HEK293 (cell line): Measurements from ENCODE around the gene PRRC2B.

Source experiments
- BCL11A ChIP-seq: fragments of 450-650 bp; formaldehyde crosslinking; IDR thresholded peaks from 2 replicates; pipeline ENCODE4 v1.5.1; 2016; ENCODE audit warnings: low read depth, missing biosample characterization, missing genetic modification characterization
- GLI2 ChIP-seq: fragments of 450-650 bp; formaldehyde crosslinking; IDR thresholded peaks from 2 replicates; pipeline ENCODE4; 2017; ENCODE audit warnings: missing biosample characterization, missing genetic modification characterization, low read depth, borderline replicate concordance
- SP2 ChIP-seq: fragments of 450-650 bp; formaldehyde crosslinking; IDR thresholded peaks from 2 replicates; pipeline ENCODE4 v1.5.1; 2016; ENCODE audit warnings: missing biosample characterization, missing genetic modification characterization
- ZBTB1 ChIP-seq: fragments of 450-650 bp; formaldehyde crosslinking; IDR thresholded peaks from 2 replicates; pipeline ENCODE4 v1.5.1; 2016; ENCODE audit warnings: missing biosample characterization, missing genetic modification characterization
- ZBTB21 ChIP-seq: fragments of 450-650 bp; formaldehyde crosslinking; IDR thresholded peaks from 2 replicates; pipeline ENCODE4 v1.5.1; 2017; ENCODE audit warnings: missing biosample characterization, missing genetic modification characterization
- ZBTB8A ChIP-seq: fragments of 450-650 bp; formaldehyde crosslinking; IDR thresholded peaks from 2 replicates; pipeline ENCODE4 v1.5.1; 2016; ENCODE audit warnings: missing biosample characterization, missing genetic modification characterization
- ZFHX2 ChIP-seq: fragments of 450-650 bp; formaldehyde crosslinking; conservative IDR thresholded peaks from 2 replicates; pipeline ENCODE4 v1.5.1; 2016; ENCODE audit warnings: missing biosample characterization, missing genetic modification characterization
- ZNF132 ChIP-seq: fragments of 450-650 bp; formaldehyde crosslinking; IDR thresholded peaks from 2 replicates; pipeline ENCODE4 v1.5.1; 2017; ENCODE audit warnings: missing biosample characterization, missing genetic modification characterization, borderline replicate concordance
- ZNF24 ChIP-seq: fragments of 450-650 bp; formaldehyde crosslinking; IDR thresholded peaks from 2 replicates; pipeline ENCODE4 v1.5.1; 2016; ENCODE audit warnings: missing biosample characterization, missing genetic modification characterization
- ZNF266 ChIP-seq: fragments of 450-650 bp; formaldehyde crosslinking; IDR thresholded peaks from 2 replicates; pipeline ENCODE4 v1.5.1; 2016; ENCODE audit warnings: missing biosample characterization, missing genetic modification characterization, low read depth
- ZNF302 ChIP-seq: fragments of 450-650 bp; formaldehyde crosslinking; IDR thresholded peaks from 2 replicates; pipeline ENCODE4 v1.5.1; 2016; ENCODE audit warnings: missing biosample characterization, missing genetic modification characterization, low read depth
- ZNF510 ChIP-seq: fragments of 450-650 bp; formaldehyde crosslinking; IDR thresholded peaks from 2 replicates; pipeline ENCODE4 v1.5.1; 2018; ENCODE audit warnings: mild to moderate bottlenecking, missing genetic modification characterization, missing biosample characterization; ENCODE audit not compliant: insufficient replicate concordance
- ZNF548 ChIP-seq: fragments of 450-650 bp; formaldehyde crosslinking; IDR thresholded peaks from 2 replicates; pipeline ENCODE4 v1.5.1; 2016; ENCODE audit warnings: missing biosample characterization, missing genetic modification characterization
- ZNF549 ChIP-seq: fragments of 450-650 bp; IDR thresholded peaks from 2 replicates; pipeline ENCODE4 v1.5.1; 2018; ENCODE audit warnings: missing biosample characterization, missing genetic modification characterization, mild to moderate bottlenecking, inconsistent platforms, moderate library complexity
- ZNF623 ChIP-seq: fragments of 450-650 bp; formaldehyde crosslinking; IDR thresholded peaks from 2 replicates; pipeline ENCODE4 v1.5.1; 2016; ENCODE audit warnings: missing biosample characterization, missing genetic modification characterization
- ZNF654 ChIP-seq: fragments of 450-650 bp; formaldehyde crosslinking; IDR thresholded peaks from 2 replicates; pipeline ENCODE4 v1.5.1; 2016; ENCODE audit warnings: low read depth, missing biosample characterization, missing genetic modification characterization
- ZNF660 ChIP-seq: fragments of 450-650 bp; IDR thresholded peaks from 2 replicates; pipeline ENCODE4 v1.5.1; 2018; ENCODE audit warnings: missing biosample characterization, mild to moderate bottlenecking, missing genetic modification characterization
- ZNF777 ChIP-seq: fragments of 450-650 bp; formaldehyde crosslinking; IDR thresholded peaks from 2 replicates; pipeline ENCODE4 v1.5.1; 2017; ENCODE audit warnings: missing biosample characterization, missing genetic modification characterization, borderline replicate concordance
- ZSCAN30 ChIP-seq: fragments of 450-650 bp; IDR thresholded peaks from 2 replicates; pipeline ENCODE4 v1.5.1; 2018; ENCODE audit warnings: missing biosample characterization, mild to moderate bottlenecking, missing genetic modification characterization, moderate library complexity
- TF ChIP-seq, protein P1 (sequence below): fragments of 450-650 bp; formaldehyde crosslinking; conservative IDR thresholded peaks from 2 replicates; pipeline ENCODE4 v1.5.1; 2016; ENCODE audit warnings: low read depth, missing biosample characterization, missing genetic modification characterization
- TF ChIP-seq, protein P2 (sequence below): fragments of 450-650 bp; formaldehyde crosslinking; IDR thresholded peaks from 2 replicates; pipeline ENCODE4 v1.5.0; 2017; ENCODE audit warnings: missing biosample characterization, missing genetic modification characterization, borderline replicate concordance
- TF ChIP-seq, protein P3 (sequence below): fragments of 450-650 bp; formaldehyde crosslinking; IDR thresholded peaks from 2 replicates; pipeline ENCODE4 v1.5.1; 2016; ENCODE audit warnings: missing biosample characterization, missing genetic modification characterization
- TF ChIP-seq, protein P4 (sequence below): fragments of 450-650 bp; formaldehyde crosslinking; IDR thresholded peaks from 2 replicates; pipeline ENCODE4 v1.5.1; 2016; ENCODE audit warnings: missing biosample characterization, missing genetic modification characterization
- TF ChIP-seq, protein P5 (sequence below): fragments of 450-650 bp; formaldehyde crosslinking; IDR thresholded peaks from 2 replicates; pipeline ENCODE4 v1.5.1; 2016; ENCODE audit warnings: missing biosample characterization, missing genetic modification characterization
- TF ChIP-seq, protein P6 (sequence below): fragments of 450-650 bp; formaldehyde crosslinking; IDR thresholded peaks from 2 replicates; pipeline ENCODE4 v1.5.1; 2016; ENCODE audit warnings: missing biosample characterization, missing genetic modification characterization
- TF ChIP-seq, protein P7 (sequence below): IDR thresholded peaks from 2 replicates; pipeline ENCODE4 v1.6.1; 2011; ENCODE audit warnings: mild to moderate bottlenecking, low read depth, low read length, borderline replicate concordance

Gene PRRC2B

DNA sequence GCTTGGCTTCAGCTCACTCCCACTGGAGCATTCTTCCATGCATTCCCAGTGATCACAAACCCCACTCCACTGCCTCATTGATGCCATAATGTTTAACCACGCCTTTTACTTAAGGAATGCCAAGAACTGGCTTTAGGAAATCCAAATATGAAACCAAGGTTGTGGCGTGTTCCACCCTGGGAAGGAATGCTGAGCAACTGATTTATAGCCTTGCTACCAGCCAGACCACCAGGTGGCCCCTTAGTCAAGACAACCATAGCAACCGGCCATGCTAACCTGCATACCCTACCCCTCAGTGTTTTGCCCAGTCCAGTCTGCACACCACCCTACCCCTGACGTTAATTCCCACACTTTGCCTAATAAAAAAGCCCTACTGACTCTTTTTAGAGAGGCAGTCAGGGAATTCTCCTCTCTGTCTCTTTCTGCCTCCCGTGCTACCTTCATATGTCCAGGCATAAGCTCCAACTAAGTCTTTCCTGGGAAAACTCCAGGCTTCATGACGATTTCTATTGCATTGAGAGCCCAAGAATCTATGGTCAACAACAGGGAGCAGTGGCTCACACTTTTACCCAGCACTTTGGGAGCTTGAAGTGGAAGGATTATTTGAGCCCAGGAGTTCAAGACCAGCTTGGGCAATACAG, 27.0 kb upstream of the PRRC2B start (continued):
- TF ChIP-seq, protein P1, sequence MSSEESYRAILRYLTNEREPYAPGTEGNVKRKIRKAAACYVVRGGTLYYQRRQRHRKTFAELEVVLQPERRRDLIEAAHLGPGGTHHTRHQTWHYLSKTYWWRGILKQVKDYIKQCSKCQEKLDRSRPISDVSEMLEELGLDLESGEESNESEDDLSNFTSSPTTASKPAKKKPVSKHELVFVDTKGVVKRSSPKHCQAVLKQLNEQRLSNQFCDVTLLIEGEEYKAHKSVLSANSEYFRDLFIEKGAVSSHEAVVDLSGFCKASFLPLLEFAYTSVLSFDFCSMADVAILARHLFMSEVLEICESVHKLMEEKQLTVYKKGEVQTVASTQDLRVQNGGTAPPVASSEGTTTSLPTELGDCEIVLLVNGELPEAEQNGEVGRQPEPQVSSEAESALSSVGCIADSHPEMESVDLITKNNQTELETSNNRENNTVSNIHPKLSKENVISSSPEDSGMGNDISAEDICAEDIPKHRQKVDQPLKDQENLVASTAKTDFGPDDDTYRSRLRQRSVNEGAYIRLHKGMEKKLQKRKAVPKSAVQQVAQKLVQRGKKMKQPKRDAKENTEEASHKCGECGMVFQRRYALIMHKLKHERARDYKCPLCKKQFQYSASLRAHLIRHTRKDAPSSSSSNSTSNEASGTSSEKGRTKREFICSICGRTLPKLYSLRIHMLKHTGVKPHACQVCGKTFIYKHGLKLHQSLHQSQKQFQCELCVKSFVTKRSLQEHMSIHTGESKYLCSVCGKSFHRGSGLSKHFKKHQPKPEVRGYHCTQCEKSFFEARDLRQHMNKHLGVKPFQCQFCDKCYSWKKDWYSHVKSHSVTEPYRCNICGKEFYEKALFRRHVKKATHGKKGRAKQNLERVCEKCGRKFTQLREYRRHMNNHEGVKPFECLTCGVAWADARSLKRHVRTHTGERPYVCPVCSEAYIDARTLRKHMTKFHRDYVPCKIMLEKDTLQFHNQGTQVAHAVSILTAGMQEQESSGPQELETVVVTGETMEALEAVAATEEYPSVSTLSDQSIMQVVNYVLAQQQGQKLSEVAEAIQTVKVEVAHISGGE (tag by site-specific recombination) = no peak
- no peak for TF ChIP-seq ZBTB8A
- TF ChIP-seq ZBTB21 (tag by site-specific recombination) = no peak
- TF ChIP-seq, protein P2, sequence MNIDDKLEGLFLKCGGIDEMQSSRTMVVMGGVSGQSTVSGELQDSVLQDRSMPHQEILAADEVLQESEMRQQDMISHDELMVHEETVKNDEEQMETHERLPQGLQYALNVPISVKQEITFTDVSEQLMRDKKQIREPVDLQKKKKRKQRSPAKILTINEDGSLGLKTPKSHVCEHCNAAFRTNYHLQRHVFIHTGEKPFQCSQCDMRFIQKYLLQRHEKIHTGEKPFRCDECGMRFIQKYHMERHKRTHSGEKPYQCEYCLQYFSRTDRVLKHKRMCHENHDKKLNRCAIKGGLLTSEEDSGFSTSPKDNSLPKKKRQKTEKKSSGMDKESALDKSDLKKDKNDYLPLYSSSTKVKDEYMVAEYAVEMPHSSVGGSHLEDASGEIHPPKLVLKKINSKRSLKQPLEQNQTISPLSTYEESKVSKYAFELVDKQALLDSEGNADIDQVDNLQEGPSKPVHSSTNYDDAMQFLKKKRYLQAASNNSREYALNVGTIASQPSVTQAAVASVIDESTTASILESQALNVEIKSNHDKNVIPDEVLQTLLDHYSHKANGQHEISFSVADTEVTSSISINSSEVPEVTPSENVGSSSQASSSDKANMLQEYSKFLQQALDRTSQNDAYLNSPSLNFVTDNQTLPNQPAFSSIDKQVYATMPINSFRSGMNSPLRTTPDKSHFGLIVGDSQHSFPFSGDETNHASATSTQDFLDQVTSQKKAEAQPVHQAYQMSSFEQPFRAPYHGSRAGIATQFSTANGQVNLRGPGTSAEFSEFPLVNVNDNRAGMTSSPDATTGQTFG (tag by site-specific recombination) = no peak
- no peak for TF ChIP-seq ZNF660
- TF ChIP-seq SP2 (tag by site-specific recombination) = no peak
- TF ChIP-seq, protein P3, sequence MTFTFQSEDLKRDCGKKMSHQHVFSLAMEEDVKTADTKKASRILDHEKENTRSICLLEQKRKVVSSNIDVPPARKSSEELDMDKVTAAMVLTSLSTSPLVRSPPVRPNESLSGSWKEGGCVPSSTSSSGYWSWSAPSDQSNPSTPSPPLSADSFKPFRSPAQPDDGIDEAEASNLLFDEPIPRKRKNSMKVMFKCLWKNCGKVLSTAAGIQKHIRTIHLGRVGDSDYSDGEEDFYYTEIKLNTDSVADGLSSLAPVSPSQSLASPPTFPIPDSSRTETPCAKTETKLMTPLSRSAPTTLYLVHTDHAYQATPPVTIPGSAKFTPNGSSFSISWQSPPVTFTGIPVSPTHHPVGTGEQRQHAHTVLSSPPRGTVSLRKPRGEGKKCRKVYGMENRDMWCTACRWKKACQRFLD = no peak
- TF ChIP-seq, protein P4, sequence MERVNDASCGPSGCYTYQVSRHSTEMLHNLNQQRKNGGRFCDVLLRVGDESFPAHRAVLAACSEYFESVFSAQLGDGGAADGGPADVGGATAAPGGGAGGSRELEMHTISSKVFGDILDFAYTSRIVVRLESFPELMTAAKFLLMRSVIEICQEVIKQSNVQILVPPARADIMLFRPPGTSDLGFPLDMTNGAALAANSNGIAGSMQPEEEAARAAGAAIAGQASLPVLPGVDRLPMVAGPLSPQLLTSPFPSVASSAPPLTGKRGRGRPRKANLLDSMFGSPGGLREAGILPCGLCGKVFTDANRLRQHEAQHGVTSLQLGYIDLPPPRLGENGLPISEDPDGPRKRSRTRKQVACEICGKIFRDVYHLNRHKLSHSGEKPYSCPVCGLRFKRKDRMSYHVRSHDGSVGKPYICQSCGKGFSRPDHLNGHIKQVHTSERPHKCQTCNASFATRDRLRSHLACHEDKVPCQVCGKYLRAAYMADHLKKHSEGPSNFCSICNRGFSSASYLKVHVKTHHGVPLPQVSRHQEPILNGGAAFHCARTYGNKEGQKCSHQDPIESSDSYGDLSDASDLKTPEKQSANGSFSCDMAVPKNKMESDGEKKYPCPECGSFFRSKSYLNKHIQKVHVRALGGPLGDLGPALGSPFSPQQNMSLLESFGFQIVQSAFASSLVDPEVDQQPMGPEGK (tag by site-specific recombination) = no peak
- no peak for TF ChIP-seq ZNF623
- TF ChIP-seq ZNF302 (tag by site-specific recombination) = no peak
- no peak for TF ChIP-seq BCL11A (tag by site-specific recombination)
- no peak for TF ChIP-seq ZFHX2 (tag by site-specific recombination)
- TF ChIP-seq ZNF132 = no peak
- TF ChIP-seq, protein P5, sequence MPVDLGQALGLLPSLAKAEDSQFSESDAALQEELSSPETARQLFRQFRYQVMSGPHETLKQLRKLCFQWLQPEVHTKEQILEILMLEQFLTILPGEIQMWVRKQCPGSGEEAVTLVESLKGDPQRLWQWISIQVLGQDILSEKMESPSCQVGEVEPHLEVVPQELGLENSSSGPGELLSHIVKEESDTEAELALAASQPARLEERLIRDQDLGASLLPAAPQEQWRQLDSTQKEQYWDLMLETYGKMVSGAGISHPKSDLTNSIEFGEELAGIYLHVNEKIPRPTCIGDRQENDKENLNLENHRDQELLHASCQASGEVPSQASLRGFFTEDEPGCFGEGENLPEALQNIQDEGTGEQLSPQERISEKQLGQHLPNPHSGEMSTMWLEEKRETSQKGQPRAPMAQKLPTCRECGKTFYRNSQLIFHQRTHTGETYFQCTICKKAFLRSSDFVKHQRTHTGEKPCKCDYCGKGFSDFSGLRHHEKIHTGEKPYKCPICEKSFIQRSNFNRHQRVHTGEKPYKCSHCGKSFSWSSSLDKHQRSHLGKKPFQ (tag by site-specific recombination) = no peak
- TF ChIP-seq ZNF777 = no peak
- TF ChIP-seq GLI2 (tag by site-specific recombination) = no peak
- TF ChIP-seq ZNF548 (tag by site-specific recombination) = no peak
- TF ChIP-seq, protein P6, sequence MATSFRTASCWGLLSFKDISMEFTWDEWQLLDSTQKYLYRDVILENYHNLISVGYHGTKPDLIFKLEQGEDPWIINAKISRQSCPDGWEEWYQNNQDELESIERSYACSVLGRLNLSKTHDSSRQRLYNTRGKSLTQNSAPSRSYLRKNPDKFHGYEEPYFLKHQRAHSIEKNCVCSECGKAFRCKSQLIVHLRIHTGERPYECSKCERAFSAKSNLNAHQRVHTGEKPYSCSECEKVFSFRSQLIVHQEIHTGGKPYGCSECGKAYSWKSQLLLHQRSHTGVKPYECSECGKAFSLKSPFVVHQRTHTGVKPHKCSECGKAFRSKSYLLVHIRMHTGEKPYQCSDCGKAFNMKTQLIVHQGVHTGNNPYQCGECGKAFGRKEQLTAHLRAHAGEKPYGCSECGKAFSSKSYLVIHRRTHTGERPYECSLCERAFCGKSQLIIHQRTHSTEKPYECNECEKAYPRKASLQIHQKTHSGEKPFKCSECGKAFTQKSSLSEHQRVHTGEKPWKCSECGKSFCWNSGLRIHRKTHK (tag by site-specific recombination) = no peak
- TF ChIP-seq ZSCAN30 (tag by site-specific recombination) = no peak
- no peak for TF ChIP-seq ZNF510
- TF ChIP-seq ZNF266 (tag by site-specific recombination) = no peak
- TF ChIP-seq ZNF24 = no peak
- TF ChIP-seq ZBTB1 = no peak
- TF ChIP-seq, protein P7, sequence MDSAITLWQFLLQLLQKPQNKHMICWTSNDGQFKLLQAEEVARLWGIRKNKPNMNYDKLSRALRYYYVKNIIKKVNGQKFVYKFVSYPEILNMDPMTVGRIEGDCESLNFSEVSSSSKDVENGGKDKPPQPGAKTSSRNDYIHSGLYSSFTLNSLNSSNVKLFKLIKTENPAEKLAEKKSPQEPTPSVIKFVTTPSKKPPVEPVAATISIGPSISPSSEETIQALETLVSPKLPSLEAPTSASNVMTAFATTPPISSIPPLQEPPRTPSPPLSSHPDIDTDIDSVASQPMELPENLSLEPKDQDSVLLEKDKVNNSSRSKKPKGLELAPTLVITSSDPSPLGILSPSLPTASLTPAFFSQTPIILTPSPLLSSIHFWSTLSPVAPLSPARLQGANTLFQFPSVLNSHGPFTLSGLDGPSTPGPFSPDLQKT = no peak
- peak; percentile 45 for TF ChIP-seq ZNF654 (tag by site-specific recombination)
- no peak for TF ChIP-seq ZNF549 (tag by site-specific recombination)
